NK-92 treated with Interleukin-12 subunit alpha and Interleukin-12 subunit beta, amount 100 ng/mL, for 24 hours (cell line): ENCODE data around the gene SPARC.
"Not testable (repeated sequence)": the region's sequence is repeated elsewhere in the genome, so short reads cannot be mapped to it uniquely, and the experiment has no call there.

Experiments
- DNase-seq: peaks from one replicate; lab custom pipeline; 2025; lab: John Stamatoyannopoulos, UW

SPARC gene

GRCh38 chr5:151700296-151700695 lies 13.6 kb upstream of the SPARC start:
- no peak for DNase-seq

GRCh38 chr5:151699071-151699901 lies 12.6 kb upstream of the SPARC start:
- no peak for DNase-seq

GRCh38 chr5:151698081-151698480 lies 11.4 kb upstream of the SPARC start:
- not testable (repeated sequence) for DNase-seq

GRCh38 chr5:151697452-151697851 lies 10.7 kb upstream of the SPARC start:
- no peak for DNase-seq

GRCh38 chr5:151696470-151697061 lies 9.9 kb upstream of the SPARC start:
- no peak for DNase-seq

GRCh38 chr5:151695464-151695863 lies 8.7 kb upstream of the SPARC start:
- DNase-seq = no peak

- DNase-seq = no peak
Measured at GRCh38 chr5:151694035-151694485, 7.3 kb upstream of the SPARC start.

GRCh38 chr5:151692312-151692711 lies 5.6 kb upstream of the SPARC start:
- DNase-seq = no peak

GRCh38 chr5:151691706-151692105 lies 5.0 kb upstream of the SPARC start:
- no peak for DNase-seq

GRCh38 chr5:151689591-151689990 lies 2.9 kb upstream of the SPARC start:
- DNase-seq = not testable (repeated sequence)

GRCh38 chr5:151688436-151688835 lies 1.7 kb upstream of the SPARC start:
- DNase-seq = no peak

GRCh38 chr5:151685749-151686673 lies 704 bp downstream of the SPARC start:
- no peak for DNase-seq

GRCh38 chr5:151684690-151685361 lies 1.9 kb downstream of the SPARC start:
- DNase-seq = no peak

- no peak for DNase-seq
Measured at GRCh38 chr5:151683986-151684588, 2.6 kb downstream of the SPARC start.

- DNase-seq = no peak
Measured at GRCh38 chr5:151683444-151683843, 3.3 kb downstream of the SPARC start.

- DNase-seq = no peak
Measured at GRCh38 chr5:151682751-151683331, 3.9 kb downstream of the SPARC start.

GRCh38 chr5:151682240-151682639 lies 4.5 kb downstream of the SPARC start:
- DNase-seq = no peak

GRCh38 chr5:151680944-151681427 lies 5.7 kb downstream of the SPARC start:
- no peak for DNase-seq

GRCh38 chr5:151680156-151680505 lies 6.6 kb downstream of the SPARC start:
- DNase-seq = not testable (repeated sequence)

GRCh38 chr5:151679421-151680155 lies 7.1 kb downstream of the SPARC start:
- no peak for DNase-seq
